B cell (primary cell): ENCODE data around the gene RASSF1.

Experiments used
- CTCF ChIP-seq: fragments of 200-600 bp; IDR thresholded peaks from one replicate; pipeline ENCODE4 v1.8.0; 2022; ENCODE audit warnings: antibody characterized with exemption, mild to moderate bottlenecking
- EZH2 ChIP-seq: IDR thresholded peaks from 2 replicates; pipeline ENCODE4 v1.6.1; 2012; ENCODE audit warnings: borderline replicate concordance, low read depth, mild to moderate bottlenecking, moderate library complexity, low read length; ENCODE audit not compliant: insufficient read depth, poor library complexity, severe bottlenecking

DNA sequence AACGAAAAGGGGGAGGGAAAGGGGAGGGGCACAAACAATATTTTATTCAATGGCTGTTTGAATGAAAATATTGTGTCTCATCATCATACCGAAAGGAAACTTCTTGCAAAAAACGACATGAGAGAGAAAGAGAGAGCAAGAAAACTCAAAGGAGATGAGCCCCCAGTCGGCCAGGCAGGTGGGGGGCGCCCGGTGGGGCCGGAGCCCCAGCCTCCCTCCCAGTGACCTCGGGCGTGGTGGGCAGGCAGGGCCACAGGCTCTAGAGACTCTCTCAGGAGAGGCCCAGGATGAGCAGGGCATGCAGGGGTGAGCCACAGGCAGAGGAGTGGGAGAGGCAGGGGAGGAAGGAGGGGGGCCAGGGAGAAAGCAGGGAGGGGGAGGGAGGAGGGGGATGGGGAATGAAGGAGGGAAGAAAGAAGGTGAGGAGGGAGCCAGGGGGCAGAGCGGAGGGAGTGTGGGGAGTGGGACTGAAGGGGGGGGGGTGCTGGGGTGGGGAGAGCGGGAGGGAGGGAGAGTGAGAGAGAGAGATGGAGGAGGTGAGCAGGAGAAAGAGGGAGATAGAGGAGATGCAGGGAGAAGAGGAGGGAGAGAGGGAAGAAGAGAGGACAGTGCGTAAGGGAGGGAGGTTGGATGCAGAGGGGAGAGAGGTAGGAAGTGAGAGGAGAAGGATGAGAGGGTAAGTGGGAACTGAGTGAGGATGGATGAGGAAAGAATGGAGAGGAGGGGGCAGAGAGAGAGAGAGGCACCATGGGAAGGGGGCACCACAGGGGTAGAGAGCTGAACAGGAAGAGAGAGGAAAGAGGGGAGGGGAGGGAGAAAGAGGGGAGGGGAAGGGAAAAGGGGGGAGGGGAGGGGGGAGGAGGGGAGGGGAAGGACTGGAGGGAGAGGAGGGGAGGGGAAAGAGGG lies 32.8 kb upstream of the RASSF1 start:
- TF ChIP-seq CTCF: no peak
- TF ChIP-seq EZH2: no peak
